ENCODE data around the gene CDK3.

DNA sequence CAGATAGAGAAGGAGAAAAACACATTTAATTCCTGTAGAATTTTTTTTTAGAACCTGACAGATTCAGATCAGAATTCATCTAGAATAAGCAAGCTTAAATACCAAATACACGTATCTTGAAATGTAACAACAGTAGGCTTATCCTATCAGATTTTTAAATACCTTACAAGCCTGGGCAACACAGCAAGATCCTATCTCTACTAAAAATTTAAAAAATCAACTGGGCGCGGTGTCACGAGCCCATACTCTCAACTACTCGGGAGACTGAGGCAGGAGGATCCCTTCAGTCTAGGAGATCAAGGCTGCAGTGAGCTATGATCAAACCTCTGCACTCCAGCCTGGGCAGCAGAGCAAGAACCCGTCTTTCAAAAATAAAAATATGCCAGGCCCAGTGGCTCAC is 35.2 kb upstream of the CDK3 start:
- TF ChIP-seq, protein P1, sequence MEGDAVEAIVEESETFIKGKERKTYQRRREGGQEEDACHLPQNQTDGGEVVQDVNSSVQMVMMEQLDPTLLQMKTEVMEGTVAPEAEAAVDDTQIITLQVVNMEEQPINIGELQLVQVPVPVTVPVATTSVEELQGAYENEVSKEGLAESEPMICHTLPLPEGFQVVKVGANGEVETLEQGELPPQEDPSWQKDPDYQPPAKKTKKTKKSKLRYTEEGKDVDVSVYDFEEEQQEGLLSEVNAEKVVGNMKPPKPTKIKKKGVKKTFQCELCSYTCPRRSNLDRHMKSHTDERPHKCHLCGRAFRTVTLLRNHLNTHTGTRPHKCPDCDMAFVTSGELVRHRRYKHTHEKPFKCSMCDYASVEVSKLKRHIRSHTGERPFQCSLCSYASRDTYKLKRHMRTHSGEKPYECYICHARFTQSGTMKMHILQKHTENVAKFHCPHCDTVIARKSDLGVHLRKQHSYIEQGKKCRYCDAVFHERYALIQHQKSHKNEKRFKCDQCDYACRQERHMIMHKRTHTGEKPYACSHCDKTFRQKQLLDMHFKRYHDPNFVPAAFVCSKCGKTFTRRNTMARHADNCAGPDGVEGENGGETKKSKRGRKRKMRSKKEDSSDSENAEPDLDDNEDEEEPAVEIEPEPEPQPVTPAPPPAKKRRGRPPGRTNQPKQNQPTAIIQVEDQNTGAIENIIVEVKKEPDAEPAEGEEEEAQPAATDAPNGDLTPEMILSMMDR (IDR thresholded peaks at IDR 0.05 in 2 of 3, conservative IDR thresholded peaks at IDR 0.05 in 1 of 3; ENCODE audit: borderline replicate concordance in 1 of 3, insufficient read depth in 1 of 3, low read depth in 2 of 3, low read length in 2 of 3): no peak
- no peak for TF ChIP-seq EZH2 (IDR thresholded peaks at IDR 0.05)
- TF ChIP-seq ZNF274 (IDR thresholded peaks at IDR 0.05; ENCODE audit: low read depth, low read length): no peak
- TF ChIP-seq POLR2AphosphoS5 (IDR thresholded peaks at IDR 0.05; ENCODE audit: low read depth, low read length): no peak
- TF ChIP-seq EZH2phosphoT487 (IDR thresholded peaks at IDR 0.05; ENCODE audit: borderline replicate concordance): no peak
- TF ChIP-seq, protein P2, sequence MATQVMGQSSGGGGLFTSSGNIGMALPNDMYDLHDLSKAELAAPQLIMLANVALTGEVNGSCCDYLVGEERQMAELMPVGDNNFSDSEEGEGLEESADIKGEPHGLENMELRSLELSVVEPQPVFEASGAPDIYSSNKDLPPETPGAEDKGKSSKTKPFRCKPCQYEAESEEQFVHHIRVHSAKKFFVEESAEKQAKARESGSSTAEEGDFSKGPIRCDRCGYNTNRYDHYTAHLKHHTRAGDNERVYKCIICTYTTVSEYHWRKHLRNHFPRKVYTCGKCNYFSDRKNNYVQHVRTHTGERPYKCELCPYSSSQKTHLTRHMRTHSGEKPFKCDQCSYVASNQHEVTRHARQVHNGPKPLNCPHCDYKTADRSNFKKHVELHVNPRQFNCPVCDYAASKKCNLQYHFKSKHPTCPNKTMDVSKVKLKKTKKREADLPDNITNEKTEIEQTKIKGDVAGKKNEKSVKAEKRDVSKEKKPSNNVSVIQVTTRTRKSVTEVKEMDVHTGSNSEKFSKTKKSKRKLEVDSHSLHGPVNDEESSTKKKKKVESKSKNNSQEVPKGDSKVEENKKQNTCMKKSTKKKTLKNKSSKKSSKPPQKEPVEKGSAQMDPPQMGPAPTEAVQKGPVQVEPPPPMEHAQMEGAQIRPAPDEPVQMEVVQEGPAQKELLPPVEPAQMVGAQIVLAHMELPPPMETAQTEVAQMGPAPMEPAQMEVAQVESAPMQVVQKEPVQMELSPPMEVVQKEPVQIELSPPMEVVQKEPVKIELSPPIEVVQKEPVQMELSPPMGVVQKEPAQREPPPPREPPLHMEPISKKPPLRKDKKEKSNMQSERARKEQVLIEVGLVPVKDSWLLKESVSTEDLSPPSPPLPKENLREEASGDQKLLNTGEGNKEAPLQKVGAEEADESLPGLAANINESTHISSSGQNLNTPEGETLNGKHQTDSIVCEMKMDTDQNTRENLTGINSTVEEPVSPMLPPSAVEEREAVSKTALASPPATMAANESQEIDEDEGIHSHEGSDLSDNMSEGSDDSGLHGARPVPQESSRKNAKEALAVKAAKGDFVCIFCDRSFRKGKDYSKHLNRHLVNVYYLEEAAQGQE (IDR thresholded peaks at IDR 0.05; ENCODE audit: low read depth): no peak
